ENCODE measurements around the gene GREM1. TPM values are rescaled to one million over a fixed set of nuclear protein-coding genes. Genes with fewer than 3 reads are reported as not detected.
A peak's percentile ranks its signal among the peaks of the same experiment; 100 is the strongest.

The GREM1 gene
- polyA plus RNA-seq, 1 of the 3 experiments (the other 2 are of a cell fraction) = 23.9 TPM

- TF ChIP-seq NRF1 (IDR thresholded peaks at IDR 0.05; ENCODE audit: low read depth, low read length) (no peak), FOXM1 (IDR thresholded peaks at IDR 0.05; ENCODE audit: low read depth) (no peak), USF2 (IDR thresholded peaks at IDR 0.05; ENCODE audit: borderline replicate concordance, low read depth, low read length) (no peak), POLR2AphosphoS5 (IDR thresholded peaks at IDR 0.05; ENCODE audit: low read depth, low read length) (no peak; the same call in 1 of the 2 replicates), RAD21 (IDR thresholded peaks at IDR 0.05; ENCODE audit: low read length) (no peak), REST (IDR thresholded peaks at IDR 0.05; ENCODE audit: low read depth, low read length) (no peak), SIN3A (IDR thresholded peaks at IDR 0.05; ENCODE audit: borderline replicate concordance, low read depth, low read length) (no peak), MAX (IDR thresholded peaks at IDR 0.05; ENCODE audit: low read depth) (0 out of 2 replicates have a peak, but pooled peaks have one; percentile 11), JUND (IDR thresholded peaks at IDR 0.05) (no peak), USF1 (IDR thresholded peaks at IDR 0.05; ENCODE audit: borderline replicate concordance, low read depth) (no peak), FOSL2 (IDR thresholded peaks at IDR 0.05; ENCODE audit: borderline replicate concordance, low read depth) (no peak), CHD2 (IDR thresholded peaks at IDR 0.05; ENCODE audit: low read length, partially characterized antibody) (no peak), EZH2phosphoT487 (IDR thresholded peaks at IDR 0.05; ENCODE audit: borderline replicate concordance, low read depth) (no peak), PBX3 (IDR thresholded peaks at IDR 0.05) (peak; percentile 87), NFIC (IDR thresholded peaks at IDR 0.05; ENCODE audit: borderline replicate concordance) (peak; percentile 76; the same call in 1 of the 2 replicates), MEF2A (IDR thresholded peaks at IDR 0.05; ENCODE audit: borderline replicate concordance, low read depth) (no peak; the same call in 1 of the 2 replicates), GATA2 (CRISPR knock-in tag; IDR thresholded peaks at IDR 0.05) (no peak), MXI1 (IDR thresholded peaks at IDR 0.05; ENCODE audit: low read depth, low read length) (no peak), GABPA (IDR thresholded peaks at IDR 0.05; ENCODE audit: low read depth) (no peak), RCOR1 (IDR thresholded peaks at IDR 0.05; ENCODE audit: low read length) (no peak), RXRA (IDR thresholded peaks at IDR 0.05; ENCODE audit: borderline replicate concordance, low read depth) (no peak; the same call in 1 of the 2 replicates), CTCF (IDR thresholded peaks at IDR 0.05) (no peak), ELF1 (IDR thresholded peaks at IDR 0.05) (no peak)
These were observed 13.3 kb upstream of the GREM1 start (continued) for GRCh38 chr15:32704395-32704981.

Measured in SK-N-SH (cell line).